ENCODE measurements around the gene PTF1A.

PTF1A gene

DNA sequence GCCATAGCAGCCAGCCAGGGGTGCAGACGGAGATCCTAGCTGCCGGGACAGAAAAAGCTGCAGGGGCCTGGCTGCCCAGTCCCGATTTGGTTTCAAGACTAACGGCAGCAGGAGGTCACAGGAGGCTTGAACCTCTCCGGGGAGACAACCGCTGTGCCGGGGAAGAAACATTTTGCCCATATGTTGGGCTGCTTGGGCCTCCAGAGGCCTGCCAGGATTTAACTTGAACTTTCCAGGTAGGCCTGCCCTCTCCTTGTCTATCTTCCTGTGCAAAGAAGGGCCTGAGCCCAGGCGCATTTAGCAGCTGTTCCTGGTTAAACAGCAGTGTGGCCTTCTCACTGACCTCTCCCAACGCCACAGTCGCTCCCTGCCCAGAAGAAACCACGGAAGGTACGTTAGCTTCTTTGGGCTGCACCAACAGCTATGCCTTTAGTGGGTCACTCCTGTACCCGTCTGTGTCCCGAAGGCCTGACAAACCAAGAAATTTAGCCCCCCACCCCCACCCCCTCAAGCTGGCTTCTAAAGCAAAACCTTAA, 17.1 kb upstream of the PTF1A start:
- in situ Hi-C loops (cut with HindIII; ENCODE audit: low pct_ligation_motif_present, low pct_unique_long_range_greater_than_20kb, low sequenced_read_pairs) = no loop called here
- no peak for DNase-seq

GRCh38 chr10:23186178-23186577, 5.9 kb upstream of the PTF1A start:
- in situ Hi-C loops (cut with HindIII; ENCODE audit: low pct_ligation_motif_present, low pct_unique_long_range_greater_than_20kb, low sequenced_read_pairs) = no loop called here
- DNase-seq = no peak

DNA sequence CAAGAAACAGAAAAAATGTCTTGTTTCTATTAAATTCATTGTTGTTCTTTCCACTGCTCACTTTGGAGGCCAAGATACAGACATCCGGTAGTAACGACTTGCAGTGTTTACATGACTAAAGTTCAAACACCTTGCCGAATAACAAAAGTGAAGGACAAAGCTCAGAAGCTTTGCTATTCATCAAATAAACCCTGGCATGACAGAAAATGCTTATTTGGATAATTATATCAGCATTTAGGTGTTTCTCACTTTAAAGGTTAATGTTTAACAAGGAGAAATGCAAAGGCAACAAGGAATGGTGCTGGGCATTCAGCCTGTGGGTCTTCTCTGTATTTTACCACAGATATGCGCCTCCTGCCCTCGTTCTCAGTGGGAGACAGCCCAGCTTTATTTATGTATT, 5.4 kb upstream of the PTF1A start:
- in situ Hi-C loops (cut with HindIII; ENCODE audit: low pct_ligation_motif_present, low pct_unique_long_range_greater_than_20kb, low sequenced_read_pairs) = no loop called here

GRCh38 chr10:23187155-23187554, 5.0 kb upstream of the PTF1A start:
- DNase-seq = no peak
- in situ Hi-C loops (cut with HindIII; ENCODE audit: low pct_ligation_motif_present, low pct_unique_long_range_greater_than_20kb, low sequenced_read_pairs) = no loop called here

More for the DNA sequence above, 5.4 kb upstream of the PTF1A start:
- no peak for DNase-seq

DNA sequence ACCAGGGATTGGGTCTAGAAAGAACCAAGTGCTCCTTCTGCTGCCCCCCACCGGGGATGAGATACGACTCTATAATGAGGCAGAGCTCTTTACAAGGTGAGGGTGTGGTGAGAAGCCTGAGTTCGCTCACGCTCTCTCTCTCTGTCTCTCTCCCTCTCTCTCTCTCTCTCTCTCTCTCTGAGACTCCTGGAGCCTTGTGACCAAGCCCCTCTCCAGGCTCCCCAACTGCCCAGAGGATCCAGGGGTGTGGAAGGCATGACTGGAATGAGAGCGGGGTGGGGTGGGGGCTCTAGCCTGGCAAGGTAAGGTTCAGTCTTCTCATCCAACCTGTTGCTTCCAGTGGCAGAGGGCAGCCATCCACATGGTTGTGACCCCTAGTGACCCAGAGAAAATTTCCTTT, 3.1 kb upstream of the PTF1A start:
- no peak for DNase-seq
- in situ Hi-C loops (cut with HindIII; ENCODE audit: low pct_ligation_motif_present, low pct_unique_long_range_greater_than_20kb, low sequenced_read_pairs) = no loop called here

DNA sequence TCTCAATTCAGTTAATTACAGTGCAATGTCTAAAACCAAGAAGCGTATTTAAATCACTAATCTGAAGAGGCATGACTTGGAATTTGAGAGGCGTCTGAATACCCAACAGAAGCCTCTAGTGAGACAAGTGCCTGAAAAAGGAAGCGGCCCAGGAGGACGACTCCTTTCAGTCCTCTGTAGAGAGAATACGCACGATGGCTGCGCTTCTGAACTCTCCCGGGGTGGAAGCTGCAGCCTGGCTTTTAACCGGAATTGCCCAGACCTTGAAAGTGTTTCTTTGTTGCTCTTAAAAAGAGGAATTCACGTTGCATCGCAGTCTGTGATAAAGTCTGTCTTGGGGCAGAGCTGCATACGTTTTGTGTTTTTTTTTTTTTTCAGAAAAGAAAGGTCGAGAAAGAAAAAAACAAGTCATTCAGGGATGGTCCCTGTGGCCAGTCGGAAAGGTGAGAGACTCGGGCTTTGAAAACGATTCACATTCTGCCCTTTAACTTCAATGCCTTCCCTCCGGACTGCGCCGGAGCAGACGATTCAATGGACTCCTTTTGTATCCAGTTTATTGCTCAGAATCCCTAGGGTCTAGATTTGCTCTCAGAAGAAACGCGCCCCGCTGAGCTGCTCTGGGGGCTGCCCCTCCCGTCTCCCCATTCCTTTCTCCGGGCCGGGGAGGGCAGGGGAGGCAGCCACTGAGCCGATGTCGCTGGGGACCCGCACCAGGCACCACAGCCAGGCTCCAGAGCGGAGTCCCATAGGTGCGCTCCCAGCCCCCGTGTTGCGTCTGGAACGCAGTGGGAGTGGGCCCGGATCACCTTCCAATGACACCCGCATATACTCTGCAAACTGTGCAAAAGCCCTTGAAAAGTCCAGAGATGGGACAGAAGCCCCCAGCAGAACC, 994 bp upstream of the PTF1A start:
- DNase-seq = no peak
- in situ Hi-C loops (cut with HindIII; ENCODE audit: low pct_ligation_motif_present, low pct_unique_long_range_greater_than_20kb, low sequenced_read_pairs) = no loop called here

GRCh38 chr10:23192712-23193434, 761 bp downstream of the PTF1A start:
- in situ Hi-C loops (cut with HindIII; ENCODE audit: low pct_ligation_motif_present, low pct_unique_long_range_greater_than_20kb, low sequenced_read_pairs) = no loop called here
- no peak for DNase-seq

DNA sequence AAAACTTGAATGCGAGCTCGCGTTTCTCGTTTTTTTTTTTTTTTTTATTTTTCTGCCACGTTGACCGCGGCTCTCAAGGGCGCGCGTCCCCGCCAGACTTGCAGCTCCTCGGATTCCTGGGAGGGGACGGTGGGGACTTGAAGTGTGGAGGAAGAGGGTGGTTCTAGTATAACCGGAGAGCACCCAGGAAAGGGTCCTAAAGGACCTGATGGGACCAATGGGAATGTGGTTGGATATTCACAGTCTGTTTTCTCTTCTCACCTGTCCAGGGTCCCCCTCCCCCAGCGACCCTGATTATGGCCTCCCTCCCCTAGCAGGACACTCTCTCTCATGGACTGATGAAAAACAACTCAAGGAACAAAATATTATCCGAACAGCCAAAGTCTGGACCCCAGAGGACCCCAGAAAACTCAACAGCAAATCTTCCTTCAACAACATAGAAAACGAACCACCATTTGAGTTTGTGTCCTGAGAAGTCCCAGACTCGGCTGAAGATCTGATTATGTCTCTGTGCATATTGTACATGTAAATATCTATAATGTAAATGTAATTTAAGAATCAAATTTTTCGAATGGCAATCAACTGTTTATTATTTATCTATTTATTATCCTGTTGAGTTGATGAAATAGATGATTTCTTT, 1.4 kb downstream of the PTF1A start:
- in situ Hi-C loops (cut with HindIII; ENCODE audit: low pct_ligation_motif_present, low pct_unique_long_range_greater_than_20kb, low sequenced_read_pairs) = no loop called here
- DNase-seq = no peak

DNA sequence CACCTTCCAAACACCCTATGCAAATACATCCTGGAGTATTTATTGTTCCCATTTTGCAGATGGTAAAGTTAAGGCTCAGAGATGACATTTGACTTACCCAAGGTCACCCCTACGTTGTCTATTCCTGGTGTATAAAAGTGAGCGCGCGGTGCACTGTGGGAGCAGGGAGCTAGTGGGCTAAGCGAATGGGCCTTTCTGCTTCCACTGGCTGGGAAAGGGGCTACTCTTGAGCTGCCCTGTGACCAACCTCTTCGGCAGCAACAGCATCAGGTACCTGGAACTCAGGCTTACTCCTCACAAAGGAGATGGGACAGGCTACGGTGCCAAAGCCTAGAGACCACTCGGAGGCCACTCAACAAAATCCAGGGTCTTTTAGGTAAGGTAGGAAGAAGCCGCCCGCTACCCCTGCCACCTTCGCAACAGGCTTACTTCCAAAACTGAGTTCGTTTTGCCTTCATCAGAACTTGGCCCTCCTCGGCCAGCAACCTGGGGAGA, 2.4 kb downstream of the PTF1A start:
- no peak for DNase-seq
- in situ Hi-C loops (cut with HindIII; ENCODE audit: low pct_ligation_motif_present, low pct_unique_long_range_greater_than_20kb, low sequenced_read_pairs) = no loop called here

DNA sequence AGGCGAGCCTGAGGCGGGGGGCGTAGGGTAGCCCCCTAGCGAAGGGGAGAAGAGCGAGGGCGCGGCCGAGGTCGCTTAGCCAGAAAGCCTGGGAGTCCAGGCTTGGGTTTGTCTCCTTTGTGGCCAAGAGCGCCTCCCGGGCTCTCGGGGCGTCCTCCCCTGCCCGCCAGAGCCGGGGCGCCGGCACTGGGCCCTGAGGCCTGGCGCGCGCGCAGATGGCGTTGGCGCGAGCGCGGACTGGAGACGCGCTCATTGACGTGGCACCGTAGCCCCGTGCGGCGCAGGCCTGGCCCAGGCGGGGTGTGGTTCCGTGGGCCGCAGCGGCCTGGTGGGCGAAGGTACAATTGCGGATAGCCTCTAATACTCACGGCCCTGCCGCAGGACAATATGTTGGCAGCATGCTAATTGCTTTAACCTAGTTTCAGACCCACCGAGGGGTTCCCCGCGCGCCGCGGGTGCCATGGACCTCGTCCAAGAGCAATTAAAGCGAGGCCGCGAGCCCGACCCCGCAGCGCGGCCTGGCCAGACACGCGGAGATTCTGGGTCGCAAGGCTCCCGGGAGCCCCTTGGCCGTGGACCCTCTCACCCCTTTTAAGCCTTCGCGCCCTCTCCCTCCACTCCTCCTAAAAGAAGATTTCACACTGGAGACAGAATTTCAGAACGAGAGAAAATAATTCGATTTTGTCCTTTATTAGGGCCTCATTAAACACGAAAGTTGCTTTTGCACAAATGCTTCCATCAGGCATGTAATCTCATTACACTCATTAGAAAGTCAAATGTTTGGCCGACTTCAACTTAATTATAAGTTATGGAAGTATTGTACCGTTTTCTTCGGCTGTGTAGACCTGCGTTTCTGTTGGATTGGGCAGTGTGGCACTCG, 3.1 kb downstream of the PTF1A start:
- in situ Hi-C loops (cut with HindIII; ENCODE audit: low pct_ligation_motif_present, low pct_unique_long_range_greater_than_20kb, low sequenced_read_pairs) = no loop called here
- DNase-seq = no peak

DNA sequence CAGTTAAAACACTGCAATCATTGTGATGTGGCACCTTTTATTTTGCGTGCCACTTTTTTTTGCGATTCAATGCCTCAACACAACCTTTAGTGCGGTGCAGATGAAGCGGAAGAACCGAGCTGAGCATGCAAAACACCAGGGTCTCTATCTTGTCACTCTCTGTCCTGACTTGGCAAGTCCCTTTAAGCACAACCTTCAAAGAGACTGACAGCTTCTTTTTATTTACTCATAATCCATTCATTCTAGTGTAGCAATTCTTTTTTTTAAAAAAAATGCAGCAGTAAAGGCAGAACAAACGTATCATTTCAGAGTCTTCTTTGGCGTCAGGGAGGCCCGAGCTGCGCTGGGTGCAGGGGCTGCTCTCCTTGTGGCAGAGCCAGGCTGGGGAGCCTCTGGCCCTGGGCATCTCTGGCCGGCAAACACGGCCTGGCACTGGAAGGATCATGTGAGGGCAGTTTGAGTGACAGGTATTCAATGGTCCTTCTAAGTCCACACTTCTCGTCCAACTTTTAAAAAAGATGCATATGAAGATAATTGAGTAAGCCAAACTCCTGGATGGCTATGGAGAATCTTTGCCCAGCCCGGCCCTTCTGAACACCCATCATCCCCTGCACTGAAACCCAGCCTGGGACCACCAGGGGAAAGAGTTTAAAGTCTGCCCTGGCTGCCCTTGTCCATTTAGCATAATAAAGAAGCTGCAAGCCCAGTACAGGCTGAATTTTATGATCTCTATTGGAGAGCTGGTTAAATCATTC, 3.9 kb downstream of the PTF1A start:
- in situ Hi-C loops (cut with HindIII; ENCODE audit: low pct_ligation_motif_present, low pct_unique_long_range_greater_than_20kb, low sequenced_read_pairs) = no loop called here
- DNase-seq = no peak

DNA sequence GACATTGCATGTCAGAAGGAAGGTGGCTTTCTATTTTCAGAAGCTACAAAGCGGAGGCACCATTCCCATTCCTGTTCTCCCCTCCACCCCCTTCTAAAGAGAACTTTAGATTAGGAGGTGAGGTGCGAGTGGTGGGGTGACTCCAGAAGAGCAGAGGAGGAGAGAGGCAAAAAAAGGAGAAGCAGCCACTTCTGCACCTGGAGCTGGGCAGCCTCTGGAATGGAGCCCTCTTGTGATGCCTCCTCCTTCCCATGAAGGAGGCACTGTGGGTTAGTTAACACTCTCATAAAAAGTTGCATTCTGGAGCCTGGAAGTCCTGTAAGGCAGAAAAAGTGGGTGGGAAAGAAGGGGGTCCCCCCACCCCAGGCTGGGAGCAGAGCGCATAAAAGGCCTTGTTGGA, 4.8 kb downstream of the PTF1A start:
- DNase-seq = no peak
- in situ Hi-C loops (cut with HindIII; ENCODE audit: low pct_ligation_motif_present, low pct_unique_long_range_greater_than_20kb, low sequenced_read_pairs) = no loop called here

DNA sequence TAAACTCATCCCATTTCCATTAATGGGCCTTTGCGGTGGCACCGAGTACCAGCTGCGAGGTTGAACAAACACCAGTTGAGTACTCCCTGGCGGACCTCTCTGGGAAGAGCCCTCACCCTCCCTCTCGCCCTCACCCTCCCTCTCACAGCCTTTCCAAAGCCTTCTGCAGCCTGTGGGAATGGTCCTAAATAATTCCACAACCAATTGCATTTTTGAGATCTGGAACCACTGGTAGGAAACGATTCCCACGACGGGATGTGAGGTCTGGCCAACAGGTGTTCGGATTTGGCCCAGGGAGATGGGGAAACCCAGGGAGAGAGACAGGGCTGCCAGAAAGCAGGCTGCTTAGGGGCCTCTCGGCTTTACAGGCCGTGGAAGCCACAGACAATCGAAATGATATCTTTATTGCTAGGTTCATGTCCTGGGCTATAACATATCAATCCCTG, 5.3 kb downstream of the PTF1A start:
- no peak for DNase-seq
- in situ Hi-C loops (cut with HindIII; ENCODE audit: low pct_ligation_motif_present, low pct_unique_long_range_greater_than_20kb, low sequenced_read_pairs) = no loop called here

DNA sequence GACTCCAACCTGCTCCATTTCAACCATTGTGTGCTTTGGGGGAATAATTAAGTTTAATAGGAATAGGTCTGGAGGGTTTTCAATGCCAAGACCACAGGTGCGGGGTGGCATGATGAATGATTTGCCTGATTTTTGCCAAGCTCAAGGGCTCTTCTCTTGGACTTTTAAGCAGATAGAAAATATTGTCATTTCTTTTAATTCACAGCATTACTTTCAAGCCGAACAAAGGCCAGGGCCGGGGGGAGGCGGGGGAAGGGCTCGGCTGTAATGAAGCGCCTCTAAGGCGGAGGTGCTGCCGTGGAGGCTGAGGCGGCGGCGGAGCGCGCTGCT, 6.5 kb downstream of the PTF1A start:
- in situ Hi-C loops (cut with HindIII; ENCODE audit: low pct_ligation_motif_present, low pct_unique_long_range_greater_than_20kb, low sequenced_read_pairs) = no loop called here
- DNase-seq = no peak

- DNase-seq = no peak
- in situ Hi-C loops (cut with HindIII; ENCODE audit: low pct_ligation_motif_present, low pct_unique_long_range_greater_than_20kb, low sequenced_read_pairs) = no loop called here
Measured at GRCh38 chr10:23198940-23199767, 7.0 kb downstream of the PTF1A start.

DNA sequence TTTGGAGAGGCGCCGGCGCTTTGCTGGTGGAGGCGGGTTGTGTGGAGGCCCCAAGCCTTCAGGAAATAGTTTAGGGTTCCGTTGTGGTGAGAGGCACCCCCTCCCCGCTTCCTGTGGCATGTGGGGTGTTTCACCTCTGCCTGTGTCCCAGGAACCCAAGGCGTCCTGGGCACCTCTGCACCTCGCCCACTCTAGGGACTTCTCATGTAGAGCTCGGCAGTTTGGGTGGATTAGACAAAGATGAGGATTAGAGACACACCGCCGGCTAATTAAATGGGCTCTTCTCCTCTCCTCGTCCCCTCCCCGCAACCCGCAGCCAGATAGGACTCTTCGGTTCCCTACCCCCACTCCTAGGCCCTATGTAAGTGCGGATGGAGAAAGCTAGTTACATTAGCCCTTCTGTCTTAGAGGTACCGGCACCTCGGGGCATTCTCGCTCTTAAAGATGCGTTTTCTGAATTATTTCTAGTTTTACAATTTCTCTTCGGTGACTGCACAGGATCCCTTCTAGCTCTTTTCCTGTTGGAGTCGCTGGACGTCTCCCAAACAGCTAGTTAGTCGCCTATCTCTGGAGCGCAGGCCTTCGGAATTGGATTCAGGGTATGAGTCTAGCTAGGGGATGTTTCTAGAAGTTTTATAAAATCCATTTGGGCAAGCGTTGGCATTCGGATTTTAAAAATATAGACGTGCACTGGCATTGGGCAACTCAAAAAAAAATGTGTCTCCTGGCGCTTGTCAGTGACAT, 7.8 kb downstream of the PTF1A start:
- in situ Hi-C loops (cut with HindIII; ENCODE audit: low pct_ligation_motif_present, low pct_unique_long_range_greater_than_20kb, low sequenced_read_pairs) = no loop called here
- no peak for DNase-seq
